ENCODE results near the gene CEP55. TPM values are rescaled to one million over a fixed set of nuclear protein-coding genes. Genes with fewer than 3 reads are reported as not detected.
"Not testable (repeated sequence)": the region's sequence is repeated elsewhere in the genome, so short reads cannot be mapped to it uniquely, and the experiment has no call there.

The CEP55 gene
- total and polyA plus RNA-seq, 7 donors, result 1.4 to 18.2 (median 1.8) TPM; not detected in 2

DNA sequence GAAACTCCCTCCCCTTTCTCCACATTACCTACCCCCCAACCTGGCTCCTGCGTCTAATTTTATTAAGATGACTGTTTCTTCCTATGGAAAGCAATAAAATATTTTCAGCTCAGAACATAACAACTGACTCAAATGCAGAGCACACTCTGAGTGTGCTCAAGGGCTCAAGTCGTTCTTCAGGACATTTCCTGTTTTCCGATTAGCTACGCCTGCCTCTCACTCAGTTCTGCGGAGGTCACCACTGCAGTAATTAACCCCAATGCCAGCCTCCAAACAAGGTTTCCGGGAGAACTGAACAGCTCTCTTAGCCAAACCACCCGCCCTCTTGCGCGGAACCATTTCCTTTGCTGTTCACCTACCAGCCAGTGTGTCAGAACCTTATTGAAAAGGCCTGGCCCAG is 33.5 kb upstream of the CEP55 start:
- peak; percentile 68 for DNase-seq
- WGBS, 2 donors, result 56 to 73% methylated on average over 9 of the region's 9 CpGs
- peaks cover 4 to 92% (median 86%) of the 10 kb centered on the region in 4 donors for H3K4me1 ChIP-seq
- intact Hi-C loops (cut with DNase I), result no loop called here
- H3K27me3 ChIP-seq, result no peaks in the 10 kb centered on the region
- H3K27ac ChIP-seq, result peak overlapping the region; percentile 89 to 96 (median 92)
- TF ChIP-seq, protein P1, sequence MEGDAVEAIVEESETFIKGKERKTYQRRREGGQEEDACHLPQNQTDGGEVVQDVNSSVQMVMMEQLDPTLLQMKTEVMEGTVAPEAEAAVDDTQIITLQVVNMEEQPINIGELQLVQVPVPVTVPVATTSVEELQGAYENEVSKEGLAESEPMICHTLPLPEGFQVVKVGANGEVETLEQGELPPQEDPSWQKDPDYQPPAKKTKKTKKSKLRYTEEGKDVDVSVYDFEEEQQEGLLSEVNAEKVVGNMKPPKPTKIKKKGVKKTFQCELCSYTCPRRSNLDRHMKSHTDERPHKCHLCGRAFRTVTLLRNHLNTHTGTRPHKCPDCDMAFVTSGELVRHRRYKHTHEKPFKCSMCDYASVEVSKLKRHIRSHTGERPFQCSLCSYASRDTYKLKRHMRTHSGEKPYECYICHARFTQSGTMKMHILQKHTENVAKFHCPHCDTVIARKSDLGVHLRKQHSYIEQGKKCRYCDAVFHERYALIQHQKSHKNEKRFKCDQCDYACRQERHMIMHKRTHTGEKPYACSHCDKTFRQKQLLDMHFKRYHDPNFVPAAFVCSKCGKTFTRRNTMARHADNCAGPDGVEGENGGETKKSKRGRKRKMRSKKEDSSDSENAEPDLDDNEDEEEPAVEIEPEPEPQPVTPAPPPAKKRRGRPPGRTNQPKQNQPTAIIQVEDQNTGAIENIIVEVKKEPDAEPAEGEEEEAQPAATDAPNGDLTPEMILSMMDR (IDR thresholded peaks at IDR 0.05), result no peak
- TF ChIP-seq POLR2A (IDR thresholded peaks at IDR 0.05) (no peak), EP300 (IDR thresholded peaks at IDR 0.05) (peak in 1 of 4 donors; percentile 21), POLR2AphosphoS5 (IDR thresholded peaks at IDR 0.05) (peak in 2 of 4 donors; percentile 46 to 55)
- no peaks in the 10 kb centered on the region for H3K36me3 ChIP-seq
- H3K9me3 ChIP-seq, result no peaks in the 10 kb centered on the region
- H3K4me3 ChIP-seq, result no peak overlapping the region

DNA sequence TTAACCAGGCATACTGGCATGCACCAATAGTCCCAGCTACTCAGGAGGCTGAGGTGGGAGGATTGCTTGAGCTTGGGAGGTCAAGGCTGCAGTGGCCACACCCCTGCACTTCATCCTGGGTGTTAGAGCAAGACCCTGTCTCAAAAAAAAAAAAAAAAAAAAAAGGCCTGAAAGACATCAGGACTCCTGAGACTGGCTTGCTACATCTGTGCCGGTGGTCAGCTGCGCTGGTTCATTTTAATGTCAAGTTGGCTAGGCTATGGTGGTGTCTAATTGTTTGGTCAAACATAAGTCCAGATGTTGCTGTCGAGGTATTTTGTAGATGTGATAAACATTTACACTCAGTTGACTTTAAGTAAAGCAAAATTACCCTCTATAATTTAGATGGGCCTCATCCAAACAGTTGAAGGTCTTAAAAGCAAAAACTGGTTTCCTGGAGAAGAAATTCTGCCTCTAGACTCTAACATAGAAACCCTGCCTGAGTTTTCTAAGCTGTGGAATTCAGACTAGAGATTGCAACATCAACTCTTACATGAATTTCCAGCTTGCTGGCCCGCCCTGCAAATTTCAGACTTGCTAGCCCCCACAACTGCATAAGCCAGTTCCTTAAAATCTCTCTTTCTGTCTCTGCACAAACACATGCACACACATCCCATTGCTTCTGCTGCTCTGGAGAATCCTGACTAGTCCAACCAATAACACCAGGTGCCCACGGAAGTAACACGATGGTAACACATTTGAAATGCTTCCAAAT is 32.5 kb upstream of the CEP55 start:
- intact Hi-C loops (cut with DNase I), result loop anchor here (2.0 kb wide), 1 partner anchor 23 kb away; no protein-coding TSS in a partner anchor
- no peak for TF ChIP-seq POLR2A (IDR thresholded peaks at IDR 0.05)
- peak; percentile 7 to 55 (median 25) for TF ChIP-seq POLR2AphosphoS5 (IDR thresholded peaks at IDR 0.05)
- peak; percentile 85 for DNase-seq

DNA sequence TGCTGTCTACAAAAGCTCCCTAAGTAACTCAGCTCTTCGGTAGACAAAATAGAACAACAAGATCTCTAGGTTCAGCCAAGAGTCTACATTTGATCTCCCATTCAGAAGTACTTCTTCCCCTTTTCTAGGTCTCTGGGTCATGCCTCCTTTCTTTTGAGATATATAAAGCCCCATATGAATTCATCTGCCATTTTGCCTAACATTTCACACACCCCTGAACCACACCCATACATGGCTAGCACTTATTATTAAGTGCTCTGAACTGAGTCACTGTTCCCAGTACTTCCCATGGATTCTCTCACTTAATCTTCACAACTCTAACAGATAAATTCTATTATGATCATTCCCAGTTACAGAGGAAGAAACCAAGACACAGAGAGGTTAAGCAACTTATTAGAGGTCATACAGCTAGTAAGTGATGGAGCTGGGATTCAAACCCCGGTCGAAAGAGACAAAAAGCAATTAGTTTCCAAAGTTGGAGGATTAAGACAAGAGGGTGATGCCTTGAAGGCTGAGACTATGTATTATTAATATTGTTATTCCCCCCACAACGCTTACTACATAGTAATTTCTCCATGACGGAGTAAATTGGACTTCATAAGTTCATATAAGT is 31.5 kb upstream of the CEP55 start:
- Histone ChIP-seq H3K27ac (peak overlapping the region; percentile 89 to 96 (median 92)), H3K9me3 (no peaks in the 10 kb centered on the region), H3K4me3 (no peak overlapping the region), H3K27me3 (no peaks in the 10 kb centered on the region), H3K4me1 (peaks cover 4 to 92% (median 86%) of the 10 kb centered on the region in 4 donors), H3K36me3 (no peaks in the 10 kb centered on the region)
- intact Hi-C loops (cut with DNase I), result loop anchor here (2.0 kb wide), 1 partner anchor 24 kb away; no protein-coding TSS in a partner anchor
- TF ChIP-seq EP300 (IDR thresholded peaks at IDR 0.05) (no peak), POLR2AphosphoS5 (IDR thresholded peaks at IDR 0.05) (peak in 1 of 4 donors; percentile 6)
- WGBS, 2 donors, result 83 to 90% methylated on average over 5 of the region's 5 CpGs
- DNase-seq, result no peak

More for the DNA sequence above, 32.5 kb upstream of the CEP55 start:
- Histone ChIP-seq H3K27me3 (no peaks in the 10 kb centered on the region), H3K27ac (peak overlapping the region; percentile 89 to 96 (median 92)), H3K36me3 (no peaks in the 10 kb centered on the region), H3K4me1 (peaks cover 4 to 92% (median 86%) of the 10 kb centered on the region in 4 donors), H3K9me3 (no peaks in the 10 kb centered on the region), H3K4me3 (no peak overlapping the region)
- 64 to 65% methylated on average over 6 of the region's 6 CpGs for WGBS, 2 donors

DNA sequence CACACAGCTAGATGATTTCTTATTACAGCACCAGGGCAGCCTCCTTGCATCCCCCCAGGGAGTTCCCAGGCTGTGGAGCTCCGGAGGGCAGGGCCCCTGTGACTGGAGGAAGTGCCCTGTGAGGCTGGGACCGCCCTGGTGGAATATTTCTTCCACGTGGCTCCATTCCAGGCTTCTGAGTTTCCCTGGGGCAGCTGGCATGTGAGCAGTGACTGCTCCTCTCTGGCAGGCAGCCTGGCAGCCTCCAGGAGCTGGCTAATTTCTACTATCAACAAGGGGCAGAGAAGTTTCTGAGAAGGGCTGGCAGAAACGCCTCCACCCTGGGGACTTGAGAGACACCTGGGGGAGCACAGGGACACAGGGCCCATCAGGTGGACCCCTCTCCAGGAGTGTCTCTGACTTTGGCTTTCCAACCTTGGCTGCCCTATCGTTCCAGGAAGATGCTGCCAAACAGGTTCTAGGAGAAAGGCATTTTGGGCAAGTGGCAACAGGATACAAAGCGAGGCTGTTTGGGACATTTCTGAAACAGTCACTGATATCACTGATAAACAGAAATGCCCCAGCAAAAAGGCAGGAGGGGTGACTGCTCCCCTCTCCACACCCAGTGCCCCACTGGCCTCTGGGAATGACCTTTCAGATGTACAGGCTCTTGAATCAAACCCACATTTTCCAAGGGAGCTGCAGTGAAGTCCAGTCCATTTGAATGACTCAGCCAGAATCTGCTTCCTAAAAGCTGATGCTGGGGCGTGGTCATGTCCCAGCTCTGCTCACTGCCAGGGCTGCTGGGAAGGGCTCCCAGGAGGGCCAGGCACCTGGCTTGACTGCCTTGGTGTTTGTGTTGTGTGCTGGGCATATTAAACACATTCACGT is 30.4 kb upstream of the CEP55 start:
- no peaks in the 10 kb centered on the region for H3K9me3 ChIP-seq
- whole genome bisulfite sequencing, 2 donors, result 9 to 46% methylated on average over 8 of the region's 8 CpGs
- TF ChIP-seq POLR2AphosphoS5 (IDR thresholded peaks at IDR 0.05) (peak; percentile 56 to 84 (median 74)), EP300 (IDR thresholded peaks at IDR 0.05) (peak in 2 of 4 donors; percentile 40 to 87)
- TF ChIP-seq, protein P1 (IDR thresholded peaks at IDR 0.05), result no peak
- H3K4me3 ChIP-seq, result peak overlapping the region in 2 of 4 donors; percentile 4
- H3K36me3 ChIP-seq, result no peaks in the 10 kb centered on the region
- peak overlapping the region; percentile 89 to 96 (median 92) for H3K27ac ChIP-seq
- peaks cover 4 to 88% (median 88%) of the 10 kb centered on the region in 4 donors for H3K4me1 ChIP-seq
- no peaks in the 10 kb centered on the region for H3K27me3 ChIP-seq
- intact Hi-C loops (cut with DNase I), result loop anchor here (2.0 kb wide), 1 partner anchor 25 kb away; no protein-coding TSS in a partner anchor
- DNase-seq, result peak; percentile 96

DNA sequence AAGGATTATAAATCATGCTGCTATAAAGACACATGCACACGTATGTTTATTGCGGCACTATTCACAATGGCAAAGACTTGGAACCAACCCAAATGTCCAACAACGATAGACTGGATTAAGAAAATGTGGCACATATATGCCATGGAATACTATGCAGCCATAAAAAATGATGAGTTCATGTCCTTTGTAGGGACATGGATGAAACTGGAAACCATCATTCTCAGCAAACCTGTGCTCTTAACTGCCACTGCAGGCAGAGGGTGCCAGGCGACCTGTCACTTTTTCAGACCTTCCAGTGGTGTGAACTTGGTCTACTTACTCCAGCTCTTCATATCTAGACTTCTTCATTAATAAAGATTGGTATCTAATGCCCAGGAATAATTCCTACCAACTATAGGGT is 28.8 kb upstream of the CEP55 start:
- DNase-seq; H3K9me3 ChIP-seq; H3K4me3 ChIP-seq; H3K27me3 ChIP-seq; H3K36me3 ChIP-seq; intact Hi-C loops (cut with DNase I): not testable (repeated sequence)
- Histone ChIP-seq H3K27ac (peak overlapping the region; percentile 80 to 95 (median 88)), H3K4me1 (peaks cover 4 to 89% (median 88%) of the 10 kb centered on the region in 4 donors)
- 70 to 88% methylated on average over 2 to 3 of the region's 4 CpGs for WGBS, 2 donors

Measured in sigmoid colon (tissue), 7 donors.